Peyer's patch (tissue), 4 donors: ENCODE data around the gene SELENON. TPM values are rescaled to one million over a fixed set of nuclear protein-coding genes. Genes with fewer than 3 reads are reported as not detected.

Experiments
- DNase-seq, 3 donors: peaks; one replicate each; pipeline ENCODE4 v3.0.0-alpha.2; 2017 to 2019
- H3K27ac ChIP-seq, 4 donors: fragments of 200-600 bp; sonication (generic); one replicate each; pipeline ENCODE4 v1.5.1; 2016 to 2019
- H3K27me3 ChIP-seq, 2 donors: fragments of 200-600 bp; sonication (generic); one replicate each; pipeline ENCODE4 v1.5.1; 2019
- H3K36me3 ChIP-seq, 3 donors: fragments of 200-600 bp; sonication (generic); one replicate each; pipeline ENCODE4 v1.5.1; 2016 to 2019
- H3K4me1 ChIP-seq, 4 donors: fragments of 200-600 bp; sonication (generic); one replicate each; pipeline ENCODE4 v1.5.1; 2016 to 2019
- H3K4me3 ChIP-seq, 4 donors: fragments of 200-600 bp; sonication (generic); 1 replicate in 3 of 4; 2 replicates in 1 of 4; pipeline ENCODE4 v1.5.1; 2016 to 2019; ENCODE audit warnings: mild to moderate bottlenecking in 1 of 4
- H3K9me3 ChIP-seq, 4 donors: fragments of 200-600 bp; sonication (generic); one replicate each; pipeline ENCODE4 v1.5.1; 2016 to 2019; ENCODE audit warnings: mild to moderate bottlenecking in 1 of 4
- CTCF ChIP-seq, 6 experiments: fragments of 450-650 bp in 4 of 6; fragments of 200-600 bp in 2 of 6; sonication (generic) in 1 of 6; IDR thresholded peaks; one replicate each; pipeline ENCODE4 v1.5.1; 2017 to 2019; ENCODE audit warnings: antibody characterized with exemption in 6 of 6, mild to moderate bottlenecking in 3 of 6, moderate library complexity in 1 of 6
- POLR2A ChIP-seq, 2 donors: fragments of 450-650 bp; IDR thresholded peaks; one replicate each; pipeline ENCODE4 v1.5.1; 2017; ENCODE audit warnings: antibody characterized with exemption in 2 of 2, mild to moderate bottlenecking in 2 of 2, moderate library complexity in 2 of 2
- total RNA-seq, 4 donors: library from RNA; depleted of rRNA; stranded (reverse); fragments of >200 nt; gene quantifications; one replicate each; pipeline ENCODE4 v1.1.0, GENCODE V29; 2016

Gene SELENON
- total RNA-seq, 4 donors from 2014 or later: 16.1 to 30.1 (median 22.0) TPM

- Histone ChIP-seq H3K27ac (peak overlapping the region in 1 of 4 donors; percentile 11), H3K4me3 (no peak overlapping the region), H3K36me3 (peaks cover 0 to 35% (median 0%) of the 10 kb centered on the region in 3 donors), H3K9me3 (no peaks in the 10 kb centered on the region), H3K4me1 (peaks cover 0 to 23% (median 15%) of the 10 kb centered on the region in 4 donors), H3K27me3 (no peaks in the 10 kb centered on the region)
- peak; percentile 82 to 90 (median 83) for DNase-seq
- TF ChIP-seq POLR2A (IDR thresholded peaks at IDR 0.05) (no peak), CTCF (IDR thresholded peaks at IDR 0.05) (peak; percentile 77 to 93 (median 90))
Measured at GRCh38 chr1:25810341-25811299, 10.6 kb downstream of the SELENON start.

- Histone ChIP-seq H3K36me3 (peaks cover 0 to 35% (median 0%) of the 10 kb centered on the region in 3 donors), H3K27ac (no peak overlapping the region), H3K9me3 (no peaks in the 10 kb centered on the region), H3K4me3 (no peak overlapping the region), H3K27me3 (no peaks in the 10 kb centered on the region), H3K4me1 (peaks cover 0 to 23% (median 11%) of the 10 kb centered on the region in 4 donors)
- DNase-seq: no peak
- TF ChIP-seq CTCF (IDR thresholded peaks at IDR 0.05) (no peak), POLR2A (IDR thresholded peaks at IDR 0.05) (no peak)
Measured at GRCh38 chr1:25811384-25812082, 11.5 kb downstream of the SELENON start.

- Histone ChIP-seq H3K36me3 (peaks cover 0 to 35% (median 0%) of the 10 kb centered on the region in 3 donors), H3K4me1 (peaks cover 0 to 23% (median 11%) of the 10 kb centered on the region in 4 donors), H3K27me3 (no peaks in the 10 kb centered on the region), H3K9me3 (no peaks in the 10 kb centered on the region), H3K27ac (no peak overlapping the region), H3K4me3 (no peak overlapping the region)
- TF ChIP-seq CTCF (IDR thresholded peaks at IDR 0.05) (no peak), POLR2A (IDR thresholded peaks at IDR 0.05) (no peak)
- DNase-seq: no peak
Measured at GRCh38 chr1:25813071-25813733, 13.2 kb downstream of the SELENON start.

DNA sequence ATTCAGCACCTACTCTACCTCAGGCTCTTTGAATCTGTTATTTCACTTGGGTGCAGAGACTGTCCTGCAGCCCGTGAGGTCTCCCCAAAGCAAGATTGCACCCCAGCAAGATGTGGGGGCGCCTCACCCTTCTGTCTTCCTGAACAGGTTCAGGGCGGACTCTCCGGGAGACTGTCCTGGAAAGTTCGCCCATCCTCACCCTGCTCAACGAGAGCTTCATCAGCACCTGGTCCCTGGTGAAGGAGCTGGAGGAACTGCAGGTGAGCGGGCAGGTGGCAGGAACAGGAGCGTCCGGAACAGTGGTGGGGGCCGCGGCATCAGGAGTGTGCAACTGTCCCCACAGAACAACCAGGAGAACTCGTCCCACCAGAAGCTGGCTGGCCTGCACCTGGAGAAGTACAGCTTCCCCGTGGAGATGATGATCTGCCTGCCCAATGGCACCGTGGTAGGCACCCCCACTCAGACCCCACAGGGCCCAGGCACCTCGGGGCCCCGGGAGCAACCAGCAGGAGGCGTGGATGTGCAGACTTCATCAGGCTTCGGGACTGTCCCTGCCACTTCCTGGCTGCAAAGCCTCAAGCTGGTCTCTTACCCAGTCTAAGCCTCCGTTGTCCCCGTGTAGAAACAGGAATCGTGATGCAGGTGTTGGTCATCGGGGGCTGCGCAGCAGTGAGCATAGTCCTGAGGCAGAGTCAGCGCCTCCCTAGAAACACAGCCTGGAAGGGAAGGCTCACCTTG lies 13.9 kb downstream of the SELENON start:
- no peak overlapping the region for H3K27ac ChIP-seq
- TF ChIP-seq CTCF (IDR thresholded peaks at IDR 0.05) (no peak), POLR2A (IDR thresholded peaks at IDR 0.05) (no peak)
- DNase-seq: peak in 1 of 3 donors; percentile 45
- H3K4me3 ChIP-seq: no peak overlapping the region
- no peaks in the 10 kb centered on the region for H3K27me3 ChIP-seq
- peaks cover 0 to 23% (median 17%) of the 10 kb centered on the region in 4 donors for H3K4me1 ChIP-seq
- peaks cover 0 to 30% (median 0%) of the 10 kb centered on the region in 3 donors for H3K36me3 ChIP-seq
- no peaks in the 10 kb centered on the region for H3K9me3 ChIP-seq
